SK-N-SH treated with all-trans-retinoic acid at 6 μM for 48 hours (cell line): ENCODE results near the gene MED8.

ENCODE experiments used
- ATAC-seq: fragments of 200-7000 bp; cut with Tn5 transposase; 3 replicates; pipeline ENCODE4 v1.9.1; 2020; ENCODE audit warnings: mild to moderate bottlenecking, moderate library complexity
- ARNTL ChIP-seq: fragments of 450-650 bp; formaldehyde crosslinking; IDR thresholded peaks from 2 replicates; pipeline ENCODE4 v1.5.0; 2020; ENCODE audit warnings: low read depth, mild to moderate bottlenecking, moderate library complexity, borderline replicate concordance
- BACH2 ChIP-seq: fragments of 250-450 bp; sonication (Bioruptor Pico); IDR thresholded peaks from 2 replicates; pipeline ENCODE4 v1.9.0; 2021; ENCODE audit warnings: mild to moderate bottlenecking, borderline replicate concordance
- CSDC2 ChIP-seq: fragments of 250-450 bp; sonication (Bioruptor Pico); IDR thresholded peaks from 2 replicates; pipeline ENCODE4 v1.5.0; 2020; ENCODE audit warnings: mild to moderate bottlenecking, moderate library complexity
- ESRRG ChIP-seq: fragments of 250-450 bp; sonication (Bioruptor Pico); IDR thresholded peaks from 2 replicates; pipeline ENCODE4 v1.6.1; 2021; ENCODE audit warnings: mild to moderate bottlenecking
- GLIS3 ChIP-seq: fragments of 250-450 bp; sonication (Bioruptor Pico); IDR thresholded peaks from 2 replicates; pipeline ENCODE4 v1.5.0; 2020; ENCODE audit warnings: mild to moderate bottlenecking, moderate library complexity
- ISL1 ChIP-seq: fragments of 250-450 bp; sonication (Bioruptor Pico); IDR thresholded peaks from 2 replicates; pipeline ENCODE4 v2.1.2; 2022; ENCODE audit warnings: mild to moderate bottlenecking, moderate library complexity
- OSR1 ChIP-seq: fragments of 250-450 bp; sonication (Bioruptor Pico); IDR thresholded peaks from 2 replicates; pipeline ENCODE4 v1.8.0; 2022; ENCODE audit warnings: moderate library complexity, mild to moderate bottlenecking, inconsistent platforms
- PPARA ChIP-seq: fragments of 250-450 bp; sonication (Bioruptor Pico); IDR thresholded peaks from 2 replicates; pipeline ENCODE4 v1.5.0; 2020; ENCODE audit warnings: mild to moderate bottlenecking, borderline replicate concordance
- SNAI2 ChIP-seq: fragments of 250-450 bp; sonication (Bioruptor Pico); IDR thresholded peaks from 2 replicates; pipeline ENCODE4 v1.5.0; 2020; ENCODE audit warnings: mild to moderate bottlenecking, moderate library complexity
- TCF4 ChIP-seq: fragments of 250-450 bp; sonication (Bioruptor Pico); IDR thresholded peaks from 2 replicates; pipeline ENCODE4 v1.8.0; 2021; ENCODE audit warnings: mild to moderate bottlenecking, moderate library complexity, borderline replicate concordance
- TOX ChIP-seq: fragments of 250-450 bp; sonication (Bioruptor Pico); IDR thresholded peaks from 2 replicates; pipeline ENCODE4 v1.8.0; 2021; ENCODE audit warnings: mild to moderate bottlenecking, moderate library complexity, borderline replicate concordance
- ZC3H10 ChIP-seq: fragments of 250-450 bp; sonication (Bioruptor Pico); IDR thresholded peaks from 2 replicates; pipeline ENCODE4 v1.5.1; 2021; ENCODE audit warnings: mild to moderate bottlenecking, moderate library complexity
- ZFP3 ChIP-seq: fragments of 250-450 bp; sonication (Bioruptor Pico); IDR thresholded peaks from 2 replicates; pipeline ENCODE4 v1.5.0; 2020; ENCODE audit warnings: mild to moderate bottlenecking, moderate library complexity
- ZFP30 ChIP-seq: fragments of 450-650 bp; formaldehyde crosslinking; IDR thresholded peaks from 2 replicates; pipeline ENCODE4 v1.5.0; 2022; ENCODE audit warnings: mild to moderate bottlenecking, moderate library complexity
- ZNF565 ChIP-seq: fragments of 450-650 bp; formaldehyde crosslinking; conservative IDR thresholded peaks from 2 replicates; pipeline ENCODE4 v1.5.0; 2020; ENCODE audit warnings: low read depth, mild to moderate bottlenecking, moderate library complexity
- ZNF70 ChIP-seq: fragments of 450-650 bp; formaldehyde crosslinking; IDR thresholded peaks from 2 replicates; pipeline ENCODE4 v1.5.0; 2020; ENCODE audit warnings: mild to moderate bottlenecking, moderate library complexity
- ZNF8 ChIP-seq: fragments of 450-650 bp; formaldehyde crosslinking; IDR thresholded peaks from 2 replicates; pipeline ENCODE4 v1.5.0; 2020; ENCODE audit warnings: mild to moderate bottlenecking, moderate library complexity
- TF ChIP-seq, protein P1 (sequence below): fragments of 250-450 bp; sonication (Bioruptor Pico); IDR thresholded peaks from 2 replicates; pipeline ENCODE4 v1.8.0; 2020; ENCODE audit warnings: mild to moderate bottlenecking, moderate library complexity, borderline replicate concordance
- TF ChIP-seq, protein P2 (sequence below): fragments of 250-450 bp; sonication (Bioruptor Pico); IDR thresholded peaks from 2 replicates; pipeline ENCODE4 v1.8.0; 2021; ENCODE audit warnings: low read depth, mild to moderate bottlenecking, moderate library complexity, borderline replicate concordance
- TF ChIP-seq, protein P3 (sequence below): fragments of 250-450 bp; sonication (Bioruptor Pico); IDR thresholded peaks from 2 replicates; pipeline ENCODE4 v1.5.0; 2020; ENCODE audit warnings: mild to moderate bottlenecking, moderate library complexity
- TF ChIP-seq, protein P4 (sequence below): fragments of 250-450 bp; sonication (Bioruptor Pico); IDR thresholded peaks from 2 replicates; pipeline ENCODE4 v1.5.1; 2020; ENCODE audit warnings: low read depth, mild to moderate bottlenecking, moderate library complexity
- TF ChIP-seq, protein P5 (sequence below): fragments of 250-450 bp; sonication (Bioruptor Pico); IDR thresholded peaks from 2 replicates; pipeline ENCODE4 v1.5.1; 2021; ENCODE audit warnings: mild to moderate bottlenecking, moderate library complexity

MED8 gene

DNA sequence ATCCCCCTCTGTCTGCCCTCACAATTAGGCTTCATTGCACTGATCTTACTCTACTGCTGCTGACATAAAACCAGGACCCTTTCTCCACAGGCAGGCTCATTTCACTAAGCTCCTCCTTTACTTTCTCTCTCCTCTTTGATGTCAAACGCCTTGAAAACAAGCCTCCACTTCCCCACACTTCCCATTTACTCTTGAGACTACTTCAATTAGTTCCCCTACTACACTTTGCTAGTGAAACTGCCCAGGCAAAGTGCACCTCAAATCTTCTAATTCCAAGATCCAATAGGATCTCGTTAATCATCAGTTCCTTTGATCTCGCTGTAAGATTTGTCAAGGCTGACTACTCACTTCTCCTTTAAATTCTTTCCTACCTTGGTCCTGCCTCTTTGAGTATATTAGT, 36.7 kb downstream of the MED8 start:
- ATAC-seq = no peak
- TF ChIP-seq ARNTL (CRISPR knock-in tag) (no peak), SNAI2 (CRISPR knock-in tag) (no peak), OSR1 (CRISPR knock-in tag) (no peak), BACH2 (CRISPR knock-in tag) (no peak), CSDC2 (no peak), TOX (CRISPR knock-in tag) (no peak), ZNF8 (CRISPR knock-in tag) (no peak), PPARA (CRISPR knock-in tag) (no peak), ZNF565 (CRISPR knock-in tag) (no peak), ESRRG (no peak), ZFP30 (CRISPR knock-in tag) (no peak), ZC3H10 (CRISPR knock-in tag) (no peak)
- TF ChIP-seq, protein P1, sequence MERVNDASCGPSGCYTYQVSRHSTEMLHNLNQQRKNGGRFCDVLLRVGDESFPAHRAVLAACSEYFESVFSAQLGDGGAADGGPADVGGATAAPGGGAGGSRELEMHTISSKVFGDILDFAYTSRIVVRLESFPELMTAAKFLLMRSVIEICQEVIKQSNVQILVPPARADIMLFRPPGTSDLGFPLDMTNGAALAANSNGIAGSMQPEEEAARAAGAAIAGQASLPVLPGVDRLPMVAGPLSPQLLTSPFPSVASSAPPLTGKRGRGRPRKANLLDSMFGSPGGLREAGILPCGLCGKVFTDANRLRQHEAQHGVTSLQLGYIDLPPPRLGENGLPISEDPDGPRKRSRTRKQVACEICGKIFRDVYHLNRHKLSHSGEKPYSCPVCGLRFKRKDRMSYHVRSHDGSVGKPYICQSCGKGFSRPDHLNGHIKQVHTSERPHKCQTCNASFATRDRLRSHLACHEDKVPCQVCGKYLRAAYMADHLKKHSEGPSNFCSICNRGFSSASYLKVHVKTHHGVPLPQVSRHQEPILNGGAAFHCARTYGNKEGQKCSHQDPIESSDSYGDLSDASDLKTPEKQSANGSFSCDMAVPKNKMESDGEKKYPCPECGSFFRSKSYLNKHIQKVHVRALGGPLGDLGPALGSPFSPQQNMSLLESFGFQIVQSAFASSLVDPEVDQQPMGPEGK (CRISPR knock-in tag) = no peak
- TF ChIP-seq, protein P2, sequence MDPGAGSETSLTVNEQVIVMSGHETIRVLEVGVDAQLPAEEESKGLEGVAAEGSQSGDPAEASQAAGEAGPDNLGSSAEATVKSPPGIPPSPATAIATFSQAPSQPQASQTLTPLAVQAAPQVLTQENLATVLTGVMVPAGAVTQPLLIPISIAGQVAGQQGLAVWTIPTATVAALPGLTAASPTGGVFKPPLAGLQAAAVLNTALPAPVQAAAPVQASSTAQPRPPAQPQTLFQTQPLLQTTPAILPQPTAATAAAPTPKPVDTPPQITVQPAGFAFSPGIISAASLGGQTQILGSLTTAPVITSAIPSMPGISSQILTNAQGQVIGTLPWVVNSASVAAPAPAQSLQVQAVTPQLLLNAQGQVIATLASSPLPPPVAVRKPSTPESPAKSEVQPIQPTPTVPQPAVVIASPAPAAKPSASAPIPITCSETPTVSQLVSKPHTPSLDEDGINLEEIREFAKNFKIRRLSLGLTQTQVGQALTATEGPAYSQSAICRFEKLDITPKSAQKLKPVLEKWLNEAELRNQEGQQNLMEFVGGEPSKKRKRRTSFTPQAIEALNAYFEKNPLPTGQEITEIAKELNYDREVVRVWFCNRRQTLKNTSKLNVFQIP (CRISPR knock-in tag) = no peak
- TF ChIP-seq, protein P3, sequence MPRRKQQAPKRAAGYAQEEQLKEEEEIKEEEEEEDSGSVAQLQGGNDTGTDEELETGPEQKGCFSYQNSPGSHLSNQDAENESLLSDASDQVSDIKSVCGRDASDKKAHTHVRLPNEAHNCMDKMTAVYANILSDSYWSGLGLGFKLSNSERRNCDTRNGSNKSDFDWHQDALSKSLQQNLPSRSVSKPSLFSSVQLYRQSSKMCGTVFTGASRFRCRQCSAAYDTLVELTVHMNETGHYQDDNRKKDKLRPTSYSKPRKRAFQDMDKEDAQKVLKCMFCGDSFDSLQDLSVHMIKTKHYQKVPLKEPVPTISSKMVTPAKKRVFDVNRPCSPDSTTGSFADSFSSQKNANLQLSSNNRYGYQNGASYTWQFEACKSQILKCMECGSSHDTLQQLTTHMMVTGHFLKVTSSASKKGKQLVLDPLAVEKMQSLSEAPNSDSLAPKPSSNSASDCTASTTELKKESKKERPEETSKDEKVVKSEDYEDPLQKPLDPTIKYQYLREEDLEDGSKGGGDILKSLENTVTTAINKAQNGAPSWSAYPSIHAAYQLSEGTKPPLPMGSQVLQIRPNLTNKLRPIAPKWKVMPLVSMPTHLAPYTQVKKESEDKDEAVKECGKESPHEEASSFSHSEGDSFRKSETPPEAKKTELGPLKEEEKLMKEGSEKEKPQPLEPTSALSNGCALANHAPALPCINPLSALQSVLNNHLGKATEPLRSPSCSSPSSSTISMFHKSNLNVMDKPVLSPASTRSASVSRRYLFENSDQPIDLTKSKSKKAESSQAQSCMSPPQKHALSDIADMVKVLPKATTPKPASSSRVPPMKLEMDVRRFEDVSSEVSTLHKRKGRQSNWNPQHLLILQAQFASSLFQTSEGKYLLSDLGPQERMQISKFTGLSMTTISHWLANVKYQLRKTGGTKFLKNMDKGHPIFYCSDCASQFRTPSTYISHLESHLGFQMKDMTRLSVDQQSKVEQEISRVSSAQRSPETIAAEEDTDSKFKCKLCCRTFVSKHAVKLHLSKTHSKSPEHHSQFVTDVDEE (CRISPR knock-in tag) = no peak

DNA sequence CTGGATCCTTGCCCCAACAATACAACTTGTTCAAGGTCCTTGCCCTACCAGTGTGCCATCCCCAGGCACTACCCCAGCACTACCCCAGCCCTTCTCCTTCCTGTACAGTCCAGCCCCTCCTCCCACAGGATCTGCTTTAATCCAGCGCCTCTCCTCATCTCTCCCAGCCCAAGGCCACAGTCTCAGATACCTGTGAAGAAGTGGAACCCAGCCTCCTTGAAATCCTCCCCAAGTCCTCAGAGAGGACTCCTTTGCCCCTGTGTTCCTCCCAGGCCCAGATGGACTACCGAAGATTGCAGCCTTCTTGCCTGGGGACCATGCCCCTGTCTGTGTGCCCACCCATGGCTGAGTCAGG, 37.3 kb downstream of the MED8 start:
- no peak for ATAC-seq
- TF ChIP-seq BACH2 (CRISPR knock-in tag) = no peak
- no peak for TF ChIP-seq ZNF70 (CRISPR knock-in tag)
- TF ChIP-seq, protein P4, sequence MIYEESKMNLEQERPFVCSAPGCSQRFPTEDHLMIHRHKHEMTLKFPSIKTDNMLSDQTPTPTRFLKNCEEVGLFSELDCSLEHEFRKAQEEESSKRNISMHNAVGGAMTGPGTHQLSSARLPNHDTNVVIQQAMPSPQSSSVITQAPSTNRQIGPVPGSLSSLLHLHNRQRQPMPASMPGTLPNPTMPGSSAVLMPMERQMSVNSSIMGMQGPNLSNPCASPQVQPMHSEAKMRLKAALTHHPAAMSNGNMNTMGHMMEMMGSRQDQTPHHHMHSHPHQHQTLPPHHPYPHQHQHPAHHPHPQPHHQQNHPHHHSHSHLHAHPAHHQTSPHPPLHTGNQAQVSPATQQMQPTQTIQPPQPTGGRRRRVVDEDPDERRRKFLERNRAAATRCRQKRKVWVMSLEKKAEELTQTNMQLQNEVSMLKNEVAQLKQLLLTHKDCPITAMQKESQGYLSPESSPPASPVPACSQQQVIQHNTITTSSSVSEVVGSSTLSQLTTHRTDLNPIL (CRISPR knock-in tag) = no peak
- no peak for TF ChIP-seq ZNF565 (CRISPR knock-in tag)

DNA sequence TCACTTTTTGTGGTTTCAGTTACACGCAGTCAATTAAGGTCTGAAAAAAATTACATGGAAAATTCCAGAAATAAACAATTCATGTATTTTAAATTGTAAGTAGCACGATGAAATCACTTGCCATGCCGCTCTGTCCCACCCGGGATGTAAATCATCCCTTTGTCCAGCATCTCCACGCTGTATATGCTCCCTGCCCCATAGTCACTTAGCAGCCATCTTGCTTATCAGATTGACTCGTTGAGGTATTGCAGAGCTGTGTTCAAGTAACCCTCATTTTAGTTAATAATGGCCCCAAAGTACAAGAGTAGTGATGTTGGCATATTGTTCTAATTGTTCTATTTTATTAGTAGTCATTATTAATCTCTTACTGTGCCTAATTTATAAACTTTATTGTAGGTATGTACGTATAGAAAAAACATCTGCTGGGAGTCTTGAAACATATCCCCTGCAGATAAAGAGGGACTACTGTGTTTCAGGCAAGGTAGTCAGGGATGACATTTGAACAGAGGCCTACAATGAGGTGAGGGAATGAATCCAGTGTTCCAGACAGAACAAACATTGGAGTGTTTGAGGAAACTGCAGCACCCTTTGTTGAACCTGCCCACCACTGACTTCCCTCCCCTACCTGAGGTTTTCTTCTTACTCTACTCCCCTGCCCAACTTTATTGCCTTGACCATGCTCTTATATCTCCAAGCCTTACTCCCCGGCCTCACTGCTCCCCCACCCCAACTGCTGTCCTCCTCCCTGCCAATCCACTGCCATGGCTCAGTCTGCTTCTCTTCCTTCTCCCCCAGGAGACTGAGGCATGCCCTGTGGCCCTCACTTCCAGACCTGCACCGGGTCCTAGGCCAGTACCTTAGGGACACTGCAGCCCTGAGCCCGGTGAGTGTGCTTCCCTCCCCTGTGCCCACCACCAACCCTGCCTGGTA, 37.9 kb downstream of the MED8 start:
- ATAC-seq = no peak
- no peak for TF ChIP-seq CSDC2

DNA sequence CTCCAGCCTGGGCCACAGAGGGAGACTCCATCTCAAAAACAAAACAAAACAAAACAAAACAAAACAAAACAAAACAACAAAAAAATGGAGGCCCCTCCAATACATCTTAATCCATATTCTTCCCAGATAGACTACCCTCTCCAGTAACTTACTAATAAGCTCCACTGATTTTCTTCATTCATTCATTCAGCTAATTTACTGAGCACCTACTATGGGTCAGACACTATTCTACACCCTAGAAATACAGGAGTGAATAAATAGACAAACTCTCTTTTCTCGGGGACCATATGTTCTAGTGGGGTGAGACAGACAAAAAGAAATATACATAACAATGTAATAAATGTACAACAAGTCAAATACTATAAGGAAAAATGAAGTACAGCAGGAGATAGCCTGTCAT, 38.6 kb downstream of the MED8 start:
- no peak for ATAC-seq
- TF ChIP-seq ISL1 (CRISPR knock-in tag) = no peak
- TF ChIP-seq, protein P5, sequence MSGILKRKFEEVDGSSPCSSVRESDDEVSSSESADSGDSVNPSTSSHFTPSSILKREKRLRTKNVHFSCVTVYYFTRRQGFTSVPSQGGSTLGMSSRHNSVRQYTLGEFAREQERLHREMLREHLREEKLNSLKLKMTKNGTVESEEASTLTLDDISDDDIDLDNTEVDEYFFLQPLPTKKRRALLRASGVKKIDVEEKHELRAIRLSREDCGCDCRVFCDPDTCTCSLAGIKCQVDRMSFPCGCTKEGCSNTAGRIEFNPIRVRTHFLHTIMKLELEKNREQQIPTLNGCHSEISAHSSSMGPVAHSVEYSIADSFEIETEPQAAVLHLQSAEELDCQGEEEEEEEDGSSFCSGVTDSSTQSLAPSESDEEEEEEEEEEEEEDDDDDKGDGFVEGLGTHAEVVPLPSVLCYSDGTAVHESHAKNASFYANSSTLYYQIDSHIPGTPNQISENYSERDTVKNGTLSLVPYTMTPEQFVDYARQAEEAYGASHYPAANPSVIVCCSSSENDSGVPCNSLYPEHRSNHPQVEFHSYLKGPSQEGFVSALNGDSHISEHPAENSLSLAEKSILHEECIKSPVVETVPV (CRISPR knock-in tag) = no peak
- no peak for TF ChIP-seq PPARA (CRISPR knock-in tag)
- no peak for TF ChIP-seq GLIS3 (CRISPR knock-in tag)
- no peak for TF ChIP-seq BACH2 (CRISPR knock-in tag)
- TF ChIP-seq TCF4 (CRISPR knock-in tag) = no peak
- no peak for TF ChIP-seq ZFP3 (CRISPR knock-in tag)
- TF ChIP-seq, protein P3 (CRISPR knock-in tag) = no peak
- no peak for TF ChIP-seq ZNF565 (CRISPR knock-in tag)
